HEK293T (cell line): ENCODE measurements around the gene ABR.

Source experiments
- CTCF ChIA-PET: fragments of 350-600 bp; formaldehyde crosslinking; extraction: SDS; loops from one replicate; lab custom pipeline; 2021; ENCODE audit warnings: antibody characterized with exemption, inconsistent platforms; lab: Yijun Ruan, JAX
- POLR2A ChIA-PET: fragments of 350-600 bp; formaldehyde crosslinking; extraction: SDS; loops from one replicate; lab custom pipeline; 2020; ENCODE audit warnings: antibody characterized with exemption, inconsistent platforms; lab: Yijun Ruan, JAX
- DNase-seq: peaks from one replicate; pipeline ENCODE4 v3.0.0; 2012; ENCODE audit warnings: mixed read lengths; ENCODE audit errors: extremely low spot score
- ARNT ChIP-seq: fragments of 450-650 bp; IDR thresholded peaks from 2 replicates; pipeline ENCODE4 v1.6.1; 2017; ENCODE audit warnings: mild to moderate bottlenecking
- BHLHE40 ChIP-seq: fragments of 450-650 bp; IDR thresholded peaks from 2 replicates; pipeline ENCODE4 v1.6.1; 2016; ENCODE audit warnings: mild to moderate bottlenecking, moderate library complexity, borderline replicate concordance
- CTBP1 ChIP-seq: fragments of 450-650 bp; IDR thresholded peaks from 2 replicates; pipeline ENCODE4 v1.6.1; 2016; ENCODE audit warnings: borderline replicate concordance
- ELF4 ChIP-seq: fragments of 450-650 bp; IDR thresholded peaks from 2 replicates; pipeline ENCODE4 v1.6.1; 2017; ENCODE audit warnings: antibody characterized with exemption
- FOXA1 ChIP-seq: fragments of 450-650 bp; IDR thresholded peaks from 2 replicates; pipeline ENCODE4 v1.6.1; 2016; ENCODE audit warnings: mild to moderate bottlenecking
- FOXK2 ChIP-seq: fragments of 450-650 bp; IDR thresholded peaks from 2 replicates; pipeline ENCODE4 v1.6.1; 2016; ENCODE audit warnings: mild to moderate bottlenecking
- FOXM1 ChIP-seq: fragments of 450-650 bp; IDR thresholded peaks from 2 replicates; pipeline ENCODE4 v1.6.1; 2017; ENCODE audit warnings: mild to moderate bottlenecking, borderline replicate concordance
- HDGF ChIP-seq: fragments of 450-650 bp; IDR thresholded peaks from 2 replicates; pipeline ENCODE4 v1.6.1; 2017; ENCODE audit warnings: antibody characterized with exemption, borderline replicate concordance
- L3MBTL2 ChIP-seq: fragments of 450-650 bp; conservative IDR thresholded peaks from 2 replicates; pipeline ENCODE4 v1.6.1; 2016; ENCODE audit warnings: mild to moderate bottlenecking
- LEF1 ChIP-seq: fragments of 450-650 bp; IDR thresholded peaks from 2 replicates; pipeline ENCODE4 v1.6.1; 2017; ENCODE audit warnings: mild to moderate bottlenecking, borderline replicate concordance
- NFRKB ChIP-seq: fragments of 450-650 bp; IDR thresholded peaks from 2 replicates; pipeline ENCODE4 v1.6.1; 2016; ENCODE audit warnings: mild to moderate bottlenecking, moderate library complexity
- PKNOX1 ChIP-seq: fragments of 450-650 bp; IDR thresholded peaks from 2 replicates; pipeline ENCODE4 v1.6.1; 2016
- SP1 ChIP-seq: fragments of 450-650 bp; IDR thresholded peaks from 2 replicates; pipeline ENCODE4 v1.6.1; 2017
- SUZ12 ChIP-seq: fragments of 450-650 bp; IDR thresholded peaks from 2 replicates; pipeline ENCODE4 v1.6.1; 2016; ENCODE audit warnings: mild to moderate bottlenecking
- TARDBP ChIP-seq: fragments of 450-650 bp; IDR thresholded peaks from 2 replicates; pipeline ENCODE4 v1.6.1; 2016
- ZNF384 ChIP-seq: fragments of 450-650 bp; IDR thresholded peaks from 2 replicates; pipeline ENCODE4 v1.6.1; 2016

ABR gene

GRCh38 chr17:1192911-1193699 lies 13.3 kb upstream of the ABR start:
- TF ChIP-seq FOXM1 (no peak), CTBP1 (no peak), LEF1 (no peak), TARDBP (no peak), SP1 (no peak)
- CTCF ChIA-PET = interaction anchor here (0.9 kb wide), 1 partner anchor 135 kb away, joined by 3 read pairs; no protein-coding TSS in a partner anchor

GRCh38 chr17:1190751-1191331 lies 11.1 kb upstream of the ABR start:
- DNase-seq = no peak
- POLR2A ChIA-PET = no interaction called here
- CTCF ChIA-PET = no interaction called here
- TF ChIP-seq HDGF (no peak), ZNF384 (no peak), L3MBTL2 (no peak), CTBP1 (no peak), PKNOX1 (no peak), SP1 (no peak), ARNT (no peak), ELF4 (no peak), SUZ12 (no peak), FOXK2 (no peak), FOXM1 (no peak), TARDBP (no peak), LEF1 (no peak)

More at GRCh38 chr17:1192911-1193699, 13.3 kb upstream of the ABR start:
- DNase-seq = no peak
- POLR2A ChIA-PET = no interaction called here

- TF ChIP-seq HDGF = no peak
- TF ChIP-seq LEF1 = no peak
- TF ChIP-seq TARDBP = no peak
- TF ChIP-seq FOXK2 = no peak
- no peak for TF ChIP-seq FOXM1
- TF ChIP-seq SP1 = no peak
- TF ChIP-seq PKNOX1 = no peak
- no peak for TF ChIP-seq ELF4
- TF ChIP-seq CTBP1 = no peak
- POLR2A ChIA-PET = no interaction called here
- CTCF ChIA-PET = interaction anchor here (0.6 to 2.6 kb wide), 3 partner anchors 25 to 131 kb away, joined by 3 to 20 read pairs (median 4); no protein-coding TSS in a partner anchor
- no peak for DNase-seq
Measured at GRCh38 chr17:1188812-1189504, 9.2 kb upstream of the ABR start.

GRCh38 chr17:1186923-1187771 lies 7.4 kb upstream of the ABR start:
- ChIA-PET POLR2A (no interaction called here), CTCF (interaction anchor here (0.6 to 2.6 kb wide), 16 partner anchors 10 to 131 kb away, joined by 3 to 20 read pairs (median 4); no protein-coding TSS in a partner anchor)
- TF ChIP-seq LEF1 = no peak
- TF ChIP-seq HDGF = 0 out of 2 replicates have a peak, but pooled peaks have one; percentile 27
- DNase-seq = peak; percentile 92

GRCh38 chr17:1186214-1186820 lies 6.5 kb upstream of the ABR start:
- ChIA-PET CTCF (interaction anchor here (0.9 to 1.5 kb wide), 5 partner anchors 9 to 130 kb away, joined by 3 to 5 read pairs (median 4); no protein-coding TSS in a partner anchor), POLR2A (no interaction called here)
- DNase-seq = no peak
- TF ChIP-seq FOXM1 = no peak
- no peak for TF ChIP-seq CTBP1
- TF ChIP-seq LEF1 = no peak
- no peak for TF ChIP-seq ZNF384
- no peak for TF ChIP-seq SUZ12
- no peak for TF ChIP-seq FOXA1
- TF ChIP-seq SP1 = no peak
- TF ChIP-seq PKNOX1 = no peak
- no peak for TF ChIP-seq L3MBTL2
- no peak for TF ChIP-seq NFRKB
- no peak for TF ChIP-seq BHLHE40
- TF ChIP-seq HDGF = no peak
- TF ChIP-seq ARNT = no peak
- no peak for TF ChIP-seq FOXK2
- no peak for TF ChIP-seq TARDBP
- TF ChIP-seq ELF4 = no peak
